C4-2B (cell line): ENCODE measurements around the gene FLRT1.

Experiments
- H3K27ac ChIP-seq: fragments of 450-650 bp; 2 replicates; pipeline ENCODE4 v1.5.1; 2017
- ZFX ChIP-seq: fragments of 450-650 bp; IDR thresholded peaks from 2 replicates; pipeline ENCODE4 v1.6.1; 2017
- TF ChIP-seq, protein P1 (sequence below): fragments of 450-650 bp; conservative IDR thresholded peaks from 2 replicates; pipeline ENCODE4 v1.5.1; 2017; ENCODE audit warnings: mild to moderate bottlenecking

Gene FLRT1, protein sequence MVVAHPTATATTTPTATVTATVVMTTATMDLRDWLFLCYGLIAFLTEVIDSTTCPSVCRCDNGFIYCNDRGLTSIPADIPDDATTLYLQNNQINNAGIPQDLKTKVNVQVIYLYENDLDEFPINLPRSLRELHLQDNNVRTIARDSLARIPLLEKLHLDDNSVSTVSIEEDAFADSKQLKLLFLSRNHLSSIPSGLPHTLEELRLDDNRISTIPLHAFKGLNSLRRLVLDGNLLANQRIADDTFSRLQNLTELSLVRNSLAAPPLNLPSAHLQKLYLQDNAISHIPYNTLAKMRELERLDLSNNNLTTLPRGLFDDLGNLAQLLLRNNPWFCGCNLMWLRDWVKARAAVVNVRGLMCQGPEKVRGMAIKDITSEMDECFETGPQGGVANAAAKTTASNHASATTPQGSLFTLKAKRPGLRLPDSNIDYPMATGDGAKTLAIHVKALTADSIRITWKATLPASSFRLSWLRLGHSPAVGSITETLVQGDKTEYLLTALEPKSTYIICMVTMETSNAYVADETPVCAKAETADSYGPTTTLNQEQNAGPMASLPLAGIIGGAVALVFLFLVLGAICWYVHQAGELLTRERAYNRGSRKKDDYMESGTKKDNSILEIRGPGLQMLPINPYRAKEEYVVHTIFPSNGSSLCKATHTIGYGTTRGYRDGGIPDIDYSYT

DNA sequence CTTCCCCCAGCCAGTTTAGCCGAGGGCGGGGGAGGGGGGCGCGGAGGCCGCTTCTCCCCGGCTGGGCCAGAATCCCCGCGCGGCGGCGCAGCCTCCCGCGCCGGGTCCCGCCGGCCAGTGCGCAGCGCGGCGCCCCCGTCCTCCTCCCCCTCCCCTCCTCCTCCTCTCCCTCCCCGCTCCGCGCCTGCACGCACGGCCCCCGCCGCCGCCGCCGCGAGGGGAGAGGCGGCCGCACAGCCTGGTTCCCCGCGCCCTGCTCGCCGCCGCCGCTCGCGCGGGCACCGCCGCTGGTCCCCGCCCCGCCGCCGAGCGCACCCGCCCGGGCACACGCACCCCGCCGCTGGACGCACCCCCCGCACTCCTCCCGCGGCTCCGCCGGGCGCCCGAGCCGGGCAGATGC, at the start of gene FLRT1:
FLRT1 (plus strand) TSS at position 356 of the 400 bp plus-strand sequence. CDS start 80,337 bp downstream, outside the sequence.
- no peak for TF ChIP-seq ZFX
- TF ChIP-seq, protein P1, sequence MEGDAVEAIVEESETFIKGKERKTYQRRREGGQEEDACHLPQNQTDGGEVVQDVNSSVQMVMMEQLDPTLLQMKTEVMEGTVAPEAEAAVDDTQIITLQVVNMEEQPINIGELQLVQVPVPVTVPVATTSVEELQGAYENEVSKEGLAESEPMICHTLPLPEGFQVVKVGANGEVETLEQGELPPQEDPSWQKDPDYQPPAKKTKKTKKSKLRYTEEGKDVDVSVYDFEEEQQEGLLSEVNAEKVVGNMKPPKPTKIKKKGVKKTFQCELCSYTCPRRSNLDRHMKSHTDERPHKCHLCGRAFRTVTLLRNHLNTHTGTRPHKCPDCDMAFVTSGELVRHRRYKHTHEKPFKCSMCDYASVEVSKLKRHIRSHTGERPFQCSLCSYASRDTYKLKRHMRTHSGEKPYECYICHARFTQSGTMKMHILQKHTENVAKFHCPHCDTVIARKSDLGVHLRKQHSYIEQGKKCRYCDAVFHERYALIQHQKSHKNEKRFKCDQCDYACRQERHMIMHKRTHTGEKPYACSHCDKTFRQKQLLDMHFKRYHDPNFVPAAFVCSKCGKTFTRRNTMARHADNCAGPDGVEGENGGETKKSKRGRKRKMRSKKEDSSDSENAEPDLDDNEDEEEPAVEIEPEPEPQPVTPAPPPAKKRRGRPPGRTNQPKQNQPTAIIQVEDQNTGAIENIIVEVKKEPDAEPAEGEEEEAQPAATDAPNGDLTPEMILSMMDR, result no peak
- no peak within 1 kb of the TSS for H3K27ac ChIP-seq

DNA sequence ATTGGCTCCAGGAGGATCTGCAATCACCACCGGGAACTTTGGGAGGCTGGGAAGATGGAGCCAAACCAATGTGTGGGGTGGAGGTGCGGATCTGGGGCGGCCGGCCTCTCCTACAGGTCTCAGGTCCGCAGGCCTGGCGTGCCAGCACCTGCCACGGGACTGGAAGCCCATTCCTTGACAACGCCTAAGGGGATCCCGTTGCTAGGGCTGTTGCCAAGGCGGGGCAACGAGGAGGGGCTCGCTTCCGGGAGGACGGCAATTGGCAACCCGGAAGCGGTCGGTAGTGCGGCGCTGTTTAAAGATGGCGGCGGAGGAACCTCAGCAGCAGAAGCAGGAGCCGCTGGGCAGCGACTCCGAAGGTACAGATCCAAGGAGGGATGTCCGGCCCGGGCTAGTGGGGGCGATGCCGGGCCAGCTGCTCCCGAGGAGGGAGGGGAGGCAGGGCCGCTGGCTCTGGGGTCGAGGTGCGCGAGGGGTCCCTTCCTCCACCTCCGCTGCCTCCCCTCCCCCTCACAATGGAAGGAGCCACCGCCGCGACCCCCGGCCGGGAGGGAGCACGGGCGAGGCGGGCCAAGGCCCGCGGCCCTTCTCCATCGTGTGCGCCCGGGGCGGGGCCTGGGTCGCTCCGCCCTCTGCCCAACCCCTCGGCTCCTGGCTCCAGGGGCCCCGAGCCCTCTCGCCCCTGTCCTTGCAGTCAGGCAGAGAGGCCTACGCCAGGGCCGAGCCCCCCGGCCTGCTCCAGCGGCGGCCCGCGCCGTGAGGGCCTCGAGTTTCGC, 49.4 kb upstream of the FLRT1 start, which contains the start of gene OTUB1:
OTUB1 (plus strand) TSS at position 283 of the 776 bp plus-strand sequence; CDS start at position 302, 19 bp downstream.
- TF ChIP-seq, protein P1, result no peak
- TF ChIP-seq ZFX, result peak; percentile 54; the same call in 1 of the 2 replicates
- peak within 1 kb of the TSS; percentile 89 for H3K27ac ChIP-seq

DNA sequence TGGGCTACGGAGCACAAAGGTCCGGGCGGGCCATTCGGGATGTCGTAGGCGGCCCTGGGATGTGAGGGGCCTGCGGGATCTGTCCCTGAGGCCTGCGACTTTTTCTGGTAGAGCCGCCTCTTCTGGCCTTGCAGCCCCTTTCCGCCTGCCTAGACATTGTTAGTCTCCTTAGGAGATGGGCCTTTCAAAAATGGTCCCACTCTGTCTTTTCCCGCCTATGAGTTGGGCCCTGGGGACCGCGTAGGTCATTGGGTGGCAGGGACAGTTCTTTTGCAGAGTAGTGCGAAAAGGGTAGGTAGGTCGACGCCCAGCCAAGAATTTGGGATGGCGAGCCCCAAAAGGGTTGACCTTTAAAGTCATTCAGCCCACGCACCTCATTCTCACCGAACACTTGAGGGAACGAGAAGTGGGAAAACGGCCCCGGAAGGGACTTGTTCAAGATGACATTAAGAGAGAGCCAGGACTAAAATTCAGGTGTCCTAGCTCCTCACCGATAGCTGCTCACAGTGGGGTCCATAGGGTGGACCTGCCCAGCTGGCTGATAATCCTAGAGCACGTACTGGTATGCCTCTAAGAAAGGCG, 48.7 kb upstream of the FLRT1 start:
- H3K27ac ChIP-seq, result peak overlapping the region; percentile 89
- 0 out of 2 replicates have a peak, but pooled peaks have one; percentile 28 for TF ChIP-seq ZFX
- TF ChIP-seq, protein P1, result no peak

DNA sequence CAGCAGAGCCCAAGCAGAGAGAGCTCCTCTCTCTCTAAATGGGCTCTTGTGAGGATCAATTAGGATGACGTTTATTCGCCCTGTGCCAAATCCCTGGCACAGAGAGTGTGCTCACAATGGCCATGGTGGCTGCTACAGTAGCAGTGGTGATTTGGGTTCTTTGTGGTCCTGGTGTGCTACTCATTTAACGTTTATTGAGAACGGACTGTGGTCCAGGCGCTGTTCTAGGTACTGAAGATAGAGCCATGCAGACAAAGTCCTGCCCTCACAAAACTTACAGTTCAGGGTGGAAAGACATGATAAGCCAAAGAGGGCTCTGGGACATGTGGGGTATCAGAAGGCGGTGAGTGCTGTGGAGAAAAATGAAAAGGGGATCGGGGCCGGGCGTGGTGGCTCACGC, 44.2 kb upstream of the FLRT1 start:
- TF ChIP-seq ZFX, result no peak
- TF ChIP-seq, protein P1, result no peak
- H3K27ac ChIP-seq, result no peak overlapping the region

DNA sequence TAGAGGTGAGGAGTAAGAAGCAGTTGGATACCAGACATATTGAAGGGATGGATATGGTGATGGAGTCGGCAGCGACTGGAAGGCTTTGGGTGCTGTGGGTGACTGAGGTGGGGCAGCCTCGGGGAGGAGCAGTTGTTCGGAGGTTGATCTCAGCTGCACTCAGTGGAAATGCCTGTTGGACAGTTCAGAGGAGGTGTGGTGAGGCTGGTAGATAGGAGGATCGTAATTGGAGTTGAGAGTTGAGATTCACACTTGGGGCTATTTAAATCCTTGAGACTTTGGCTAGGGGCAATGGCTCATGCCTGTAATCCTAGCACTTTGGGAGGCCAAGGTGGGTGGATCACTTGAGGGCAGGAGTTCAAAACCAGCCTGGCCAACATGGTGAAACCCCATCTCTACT, 42.6 kb upstream of the FLRT1 start:
- TF ChIP-seq, protein P1, result no peak
- TF ChIP-seq ZFX, result no peak
- no peak overlapping the region for H3K27ac ChIP-seq

DNA sequence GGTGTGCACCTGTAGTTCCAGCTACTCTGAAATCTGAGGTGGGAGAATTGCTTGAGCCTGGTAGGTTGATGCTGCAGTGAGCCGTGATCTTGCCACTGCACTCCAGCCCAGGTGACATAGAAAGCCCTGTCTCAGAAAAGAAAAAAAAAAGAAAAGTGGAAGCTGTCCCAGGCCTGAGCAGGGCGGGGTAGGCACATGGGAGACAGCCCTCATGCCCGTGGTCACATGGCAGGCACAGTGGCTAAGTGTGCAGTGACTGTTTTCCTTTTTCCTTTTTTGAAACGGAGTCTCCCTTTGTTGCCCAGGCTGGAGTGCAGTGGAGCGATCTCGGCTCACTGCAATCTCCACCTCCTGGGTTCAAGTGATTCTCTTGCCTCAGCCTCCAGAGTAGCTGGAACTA, 41.7 kb upstream of the FLRT1 start:
- H3K27ac ChIP-seq, result no peak overlapping the region
- TF ChIP-seq, protein P1, result no peak
- TF ChIP-seq ZFX, result no peak
